ENCODE results near the gene ADARB1. TPM values are rescaled to one million over a fixed set of nuclear protein-coding genes. Genes with fewer than 3 reads are reported as not detected.

ADARB1 gene
- total and polyA plus RNA-seq, 2 donors (not counting 1 experiment from before 2014, with no cell fraction given): 17.1 to 33.3 TPM

GRCh38 chr21:45043541-45044020 lies 30.8 kb upstream of the ADARB1 start:
- no peak overlapping the region for H3K9ac ChIP-seq (ENCODE audit: low read length)
- H4K20me1 ChIP-seq (ENCODE audit: control insufficient read depth, insufficient read depth, low read length, poor library complexity, severe bottlenecking): no peaks in the 10 kb centered on the region
- H3K4me3 ChIP-seq (ENCODE audit: control extremely low read depth in 1 of 5, extremely low read depth in 1 of 5, insufficient read depth in 1 of 5, low read depth in 2 of 5, low read length in 4 of 5): no peak overlapping the region
- H3K27me3 ChIP-seq (replicated peaks in 1 of 4; ENCODE audit: control extremely low read depth in 1 of 4, control insufficient read depth in 3 of 4, insufficient read depth in 4 of 4, low read length in 3 of 4): peaks cover 0 to 11% (median 2%) of the 10 kb centered on the region in 4 experiments
- no peaks in the 10 kb centered on the region for H3K36me3 ChIP-seq (replicated peaks in 1 of 2; ENCODE audit: control extremely low read depth in 1 of 2, control insufficient read depth in 1 of 2, extremely low read depth in 1 of 2, insufficient read depth in 2 of 2, low read length in 1 of 2)
- H3K4me1 ChIP-seq (ENCODE audit: control insufficient read depth in 2 of 2, insufficient read depth in 2 of 2, low read length in 2 of 2): no peaks in the 10 kb centered on the region
- no peak overlapping the region for H2AFZ ChIP-seq (ENCODE audit: insufficient read depth, low read depth, low read length, poor library complexity, severe bottlenecking)
- H3K4me1 Mint-ChIP-seq: peaks cover 2% of the 10 kb centered on the region
- H3K4me2 ChIP-seq (replicated peaks; ENCODE audit: low read depth, low read length, poor library complexity, severe bottlenecking): no peak overlapping the region
- ATAC-seq (ENCODE audit: low read depth) (no peak), DNase-seq (no peak)
- intact Hi-C loops (cut with micrococcal nuclease): no loop called here
- H3K4me3 Mint-ChIP-seq: no peak overlapping the region
- H3K27ac ChIP-seq (ENCODE audit: low read length in 2 of 2): no peak overlapping the region
- H3K9me3 Mint-ChIP-seq (ENCODE audit: insufficient read depth): peaks cover 12% of the 10 kb centered on the region
- ChIA-PET CTCF (no interaction called here), POLR2A (no interaction called here)
- 87% methylated on average over 19 of the region's 22 CpGs for WGBS (ENCODE audit: insufficient coverage)
- no peaks in the 10 kb centered on the region for H3K79me2 ChIP-seq (ENCODE audit: control insufficient read depth, insufficient read depth, low read length)
- H3K9me3 ChIP-seq (ENCODE audit: control extremely low read depth in 1 of 3, control insufficient read depth in 2 of 3, insufficient read depth in 1 of 3, low read length in 2 of 3): peaks cover 0 to 19% (median 7%) of the 10 kb centered on the region in 3 donors
- TF ChIP-seq EZH2 (IDR thresholded peaks at IDR 0.05; ENCODE audit: borderline replicate concordance, insufficient read depth, low read depth, low read length, poor library complexity, severe bottlenecking) (no peak), CTCF (IDR thresholded peaks at IDR 0.05) (no peak)
- H3K27me3 Mint-ChIP-seq: peaks cover 29% of the 10 kb centered on the region
- H3K27ac Mint-ChIP-seq: no peak overlapping the region

GRCh38 chr21:45045481-45045880 lies 28.9 kb upstream of the ADARB1 start:
- peaks cover 0 to 19% (median 7%) of the 10 kb centered on the region in 3 donors for H3K9me3 ChIP-seq (ENCODE audit: control extremely low read depth in 1 of 3, control insufficient read depth in 2 of 3, insufficient read depth in 1 of 3, low read length in 2 of 3)
- H3K27ac ChIP-seq (ENCODE audit: low read length in 2 of 2): no peak overlapping the region
- H3K27ac Mint-ChIP-seq: no peak overlapping the region
- H3K9me3 Mint-ChIP-seq (ENCODE audit: insufficient read depth): peaks cover 12% of the 10 kb centered on the region
- ChIA-PET CTCF (interaction anchor here (1.2 kb wide), 1 partner anchor 92 kb away, joined by 4 read pairs; no protein-coding TSS in a partner anchor), POLR2A (no interaction called here)
- no peak for ATAC-seq (ENCODE audit: low read depth)
- no peak overlapping the region for H2AFZ ChIP-seq (ENCODE audit: insufficient read depth, low read depth, low read length, poor library complexity, severe bottlenecking)
- WGBS (ENCODE audit: insufficient coverage): 75% methylated on average over 3 of the region's 5 CpGs
- H3K4me3 ChIP-seq (ENCODE audit: control extremely low read depth in 1 of 5, extremely low read depth in 1 of 5, insufficient read depth in 1 of 5, low read depth in 2 of 5, low read length in 4 of 5): no peak overlapping the region
- H3K4me2 ChIP-seq (replicated peaks; ENCODE audit: low read depth, low read length, poor library complexity, severe bottlenecking): no peak overlapping the region
- no peak for TF ChIP-seq EZH2 (IDR thresholded peaks at IDR 0.05; ENCODE audit: borderline replicate concordance, insufficient read depth, low read depth, low read length, poor library complexity, severe bottlenecking)
- no peak for TF ChIP-seq CTCF (IDR thresholded peaks at IDR 0.05)
- DNase-seq: no peak
- no peaks in the 10 kb centered on the region for H3K79me2 ChIP-seq (ENCODE audit: control insufficient read depth, insufficient read depth, low read length)
- H3K27me3 ChIP-seq (replicated peaks in 1 of 4; ENCODE audit: control extremely low read depth in 1 of 4, control insufficient read depth in 3 of 4, insufficient read depth in 4 of 4, low read length in 3 of 4): peaks cover 0 to 11% (median 2%) of the 10 kb centered on the region in 4 experiments
- no peaks in the 10 kb centered on the region for H3K4me1 Mint-ChIP-seq
- H4K20me1 ChIP-seq (ENCODE audit: control insufficient read depth, insufficient read depth, low read length, poor library complexity, severe bottlenecking): no peaks in the 10 kb centered on the region
- H3K9ac ChIP-seq (ENCODE audit: low read length): no peak overlapping the region
- H3K36me3 ChIP-seq (replicated peaks in 1 of 2; ENCODE audit: control extremely low read depth in 1 of 2, control insufficient read depth in 1 of 2, extremely low read depth in 1 of 2, insufficient read depth in 2 of 2, low read length in 1 of 2): no peaks in the 10 kb centered on the region
- intact Hi-C loops (cut with micrococcal nuclease): no loop called here
- H3K4me3 Mint-ChIP-seq: no peak overlapping the region
- H3K27me3 Mint-ChIP-seq: peaks cover 36% of the 10 kb centered on the region
- H3K4me1 ChIP-seq (ENCODE audit: control insufficient read depth in 2 of 2, insufficient read depth in 2 of 2, low read length in 2 of 2): no peaks in the 10 kb centered on the region

All from B cell (primary cell).